Gastrocnemius medialis (tissue), 4 donors: ENCODE results near the gene ZNF26.

ENCODE experiments used
- POLR2A ChIP-seq, 2 donors: fragments of 450-650 bp; IDR thresholded peaks; one replicate each; pipeline ENCODE4 v1.6.1; 2017; ENCODE audit warnings: antibody characterized with exemption in 2 of 2, mild to moderate bottlenecking in 2 of 2, moderate library complexity in 2 of 2
- TF ChIP-seq, protein P1 (sequence below), 5 experiments: fragments of 450-650 bp in 3 of 5; fragments of 200-600 bp in 2 of 5; sonication (generic) in 2 of 5; IDR thresholded peaks in 4 of 5; conservative IDR thresholded peaks in 1 of 5; 1 replicate in 4 of 5; 2 replicates in 1 of 5; pipeline ENCODE4 v1.5.1; 2016 to 2019; ENCODE audit warnings: antibody characterized with exemption in 5 of 5, mild to moderate bottlenecking in 3 of 5, moderate library complexity in 3 of 5

DNA sequence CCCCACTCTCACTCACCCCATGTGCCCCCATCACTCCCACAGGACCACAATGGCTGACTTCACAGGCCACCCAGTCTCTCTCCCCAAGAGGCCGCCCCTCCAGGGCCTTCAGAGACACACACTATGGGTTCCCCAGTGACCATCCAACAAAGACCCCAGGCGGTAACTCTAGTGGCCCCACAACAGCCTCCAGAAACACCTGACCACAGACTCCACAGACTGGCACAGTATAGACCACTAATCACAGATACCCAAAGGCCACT lies 33.1 kb upstream of the ZNF26 start:
- TF ChIP-seq, protein P1, sequence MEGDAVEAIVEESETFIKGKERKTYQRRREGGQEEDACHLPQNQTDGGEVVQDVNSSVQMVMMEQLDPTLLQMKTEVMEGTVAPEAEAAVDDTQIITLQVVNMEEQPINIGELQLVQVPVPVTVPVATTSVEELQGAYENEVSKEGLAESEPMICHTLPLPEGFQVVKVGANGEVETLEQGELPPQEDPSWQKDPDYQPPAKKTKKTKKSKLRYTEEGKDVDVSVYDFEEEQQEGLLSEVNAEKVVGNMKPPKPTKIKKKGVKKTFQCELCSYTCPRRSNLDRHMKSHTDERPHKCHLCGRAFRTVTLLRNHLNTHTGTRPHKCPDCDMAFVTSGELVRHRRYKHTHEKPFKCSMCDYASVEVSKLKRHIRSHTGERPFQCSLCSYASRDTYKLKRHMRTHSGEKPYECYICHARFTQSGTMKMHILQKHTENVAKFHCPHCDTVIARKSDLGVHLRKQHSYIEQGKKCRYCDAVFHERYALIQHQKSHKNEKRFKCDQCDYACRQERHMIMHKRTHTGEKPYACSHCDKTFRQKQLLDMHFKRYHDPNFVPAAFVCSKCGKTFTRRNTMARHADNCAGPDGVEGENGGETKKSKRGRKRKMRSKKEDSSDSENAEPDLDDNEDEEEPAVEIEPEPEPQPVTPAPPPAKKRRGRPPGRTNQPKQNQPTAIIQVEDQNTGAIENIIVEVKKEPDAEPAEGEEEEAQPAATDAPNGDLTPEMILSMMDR (IDR thresholded peaks at IDR 0.05 in 4 of 5, conservative IDR thresholded peaks at IDR 0.05 in 1 of 5) = no peak
- TF ChIP-seq POLR2A (IDR thresholded peaks at IDR 0.05) = no peak
